ENCODE results near the gene LRFN5. TPM values are rescaled to one million over a fixed set of nuclear protein-coding genes. Genes with fewer than 3 reads are reported as not detected.
A peak's percentile ranks its signal among the peaks of the same experiment; 100 is the strongest.
"Not testable (repeated sequence)": the region's sequence is repeated elsewhere in the genome, so short reads cannot be mapped to it uniquely, and the experiment has no call there.

The LRFN5 gene
- polyA plus RNA-seq, 2 donors: 0.14 to 0.24 TPM

GRCh38 chr14:41663473-41663850, 56.8 kb downstream of the LRFN5 start:
- Histone ChIP-seq H3K36me3 (ENCODE audit: control insufficient read depth in 2 of 2, insufficient read depth in 2 of 2, low read length in 1 of 2) (no peaks in the 10 kb centered on the region), H3K4me1 (ENCODE audit: control insufficient read depth in 2 of 2, insufficient read depth in 2 of 2, low read length in 1 of 2) (no peaks in the 10 kb centered on the region), H3K27ac (ENCODE audit: low read depth in 2 of 2, low read length in 1 of 2) (no peak overlapping the region), H3K9me3 (ENCODE audit: control insufficient read depth in 2 of 2, insufficient read depth in 1 of 2, low read depth in 1 of 2, low read length in 1 of 2) (no peaks in the 10 kb centered on the region), H3K4me3 (ENCODE audit: low read depth in 1 of 2, low read length in 2 of 2) (no peak overlapping the region), H3K27me3 (ENCODE audit: control insufficient read depth in 1 of 2, insufficient read depth in 2 of 2, low read length in 2 of 2) (no peaks in the 10 kb centered on the region)
- 46 to 51% methylated on average over 2 of the region's 2 CpGs for WGBS, 2 donors

GRCh38 chr14:41666301-41666700, 59.6 kb downstream of the LRFN5 start:
- Histone ChIP-seq H3K4me1 (ENCODE audit: control insufficient read depth in 2 of 2, insufficient read depth in 2 of 2, low read length in 1 of 2) (no peaks in the 10 kb centered on the region), H3K36me3 (ENCODE audit: control insufficient read depth in 2 of 2, insufficient read depth in 2 of 2, low read length in 1 of 2) (no peaks in the 10 kb centered on the region), H3K27ac (ENCODE audit: low read depth in 2 of 2, low read length in 1 of 2) (no peak overlapping the region), H3K9me3 (ENCODE audit: control insufficient read depth in 2 of 2, insufficient read depth in 1 of 2, low read depth in 1 of 2, low read length in 1 of 2) (no peaks in the 10 kb centered on the region), H3K4me3 (ENCODE audit: low read depth in 1 of 2, low read length in 2 of 2) (no peak overlapping the region), H3K27me3 (ENCODE audit: control insufficient read depth in 1 of 2, insufficient read depth in 2 of 2, low read length in 2 of 2) (no peaks in the 10 kb centered on the region)
- 52 to 53% methylated on average over 2 of the region's 2 CpGs for WGBS, 2 donors

- Histone ChIP-seq H3K36me3 (ENCODE audit: control insufficient read depth in 2 of 2, insufficient read depth in 2 of 2, low read length in 1 of 2) (no peaks in the 10 kb centered on the region), H3K9me3 (ENCODE audit: control insufficient read depth in 2 of 2, insufficient read depth in 1 of 2, low read depth in 1 of 2, low read length in 1 of 2) (no peaks in the 10 kb centered on the region), H3K4me1 (ENCODE audit: control insufficient read depth in 2 of 2, insufficient read depth in 2 of 2, low read length in 1 of 2) (no peaks in the 10 kb centered on the region), H3K4me3 (ENCODE audit: low read depth in 1 of 2, low read length in 2 of 2) (no peak overlapping the region), H3K27ac (ENCODE audit: low read depth in 2 of 2, low read length in 1 of 2) (no peak overlapping the region), H3K27me3 (ENCODE audit: control insufficient read depth in 1 of 2, insufficient read depth in 2 of 2, low read length in 2 of 2) (no peaks in the 10 kb centered on the region)
- WGBS, 2 donors: 67 to 74% methylated on average over 1 of the region's 1 CpG
Measured at GRCh38 chr14:41668356-41668755, 61.7 kb downstream of the LRFN5 start.

- H3K36me3 ChIP-seq (ENCODE audit: control insufficient read depth in 2 of 2, insufficient read depth in 2 of 2, low read length in 1 of 2); H3K4me3 ChIP-seq (ENCODE audit: low read depth in 1 of 2, low read length in 2 of 2); H3K27ac ChIP-seq (ENCODE audit: low read depth in 2 of 2, low read length in 1 of 2); H3K4me1 ChIP-seq (ENCODE audit: control insufficient read depth in 2 of 2, insufficient read depth in 2 of 2, low read length in 1 of 2); H3K27me3 ChIP-seq (ENCODE audit: control insufficient read depth in 1 of 2, insufficient read depth in 2 of 2, low read length in 2 of 2); H3K9me3 ChIP-seq (ENCODE audit: control insufficient read depth in 2 of 2, insufficient read depth in 1 of 2, low read depth in 1 of 2, low read length in 1 of 2): not testable (repeated sequence)
- WGBS, 2 donors: 95% methylated on average over 14 to 24 of the region's 24 CpGs
Measured at GRCh38 chr14:41673601-41674000, 66.9 kb downstream of the LRFN5 start.

- not testable (repeated sequence) for H3K27me3 ChIP-seq (ENCODE audit: control insufficient read depth in 1 of 2, insufficient read depth in 2 of 2, low read length in 2 of 2)
Measured at GRCh38 chr14:41674511-41674971, 67.9 kb downstream of the LRFN5 start.

GRCh38 chr14:41699486-41699885, 92.8 kb downstream of the LRFN5 start:
- H3K27me3 ChIP-seq (ENCODE audit: control insufficient read depth in 1 of 2, insufficient read depth in 2 of 2, low read length in 2 of 2): no peaks in the 10 kb centered on the region
- H3K4me1 ChIP-seq (ENCODE audit: control insufficient read depth in 2 of 2, insufficient read depth in 2 of 2, low read length in 1 of 2): no peaks in the 10 kb centered on the region
- H3K4me3 ChIP-seq (ENCODE audit: low read depth in 1 of 2, low read length in 2 of 2): no peak overlapping the region
- H3K9me3 ChIP-seq (ENCODE audit: control insufficient read depth in 2 of 2, insufficient read depth in 1 of 2, low read depth in 1 of 2, low read length in 1 of 2): no peaks in the 10 kb centered on the region
- WGBS, 2 donors: 40 to 44% methylated on average over 3 of the region's 3 CpGs
- no peak overlapping the region for H3K27ac ChIP-seq (ENCODE audit: low read depth in 2 of 2, low read length in 1 of 2)
- no peaks in the 10 kb centered on the region for H3K36me3 ChIP-seq (ENCODE audit: control insufficient read depth in 2 of 2, insufficient read depth in 2 of 2, low read length in 1 of 2)

More at GRCh38 chr14:41674511-41674971, 67.9 kb downstream of the LRFN5 start:
- not testable (repeated sequence) for H3K4me1 ChIP-seq (ENCODE audit: control insufficient read depth in 2 of 2, insufficient read depth in 2 of 2, low read length in 1 of 2); H3K36me3 ChIP-seq (ENCODE audit: control insufficient read depth in 2 of 2, insufficient read depth in 2 of 2, low read length in 1 of 2); H3K27ac ChIP-seq (ENCODE audit: low read depth in 2 of 2, low read length in 1 of 2); H3K9me3 ChIP-seq (ENCODE audit: control insufficient read depth in 2 of 2, insufficient read depth in 1 of 2, low read depth in 1 of 2, low read length in 1 of 2); H3K4me3 ChIP-seq (ENCODE audit: low read depth in 1 of 2, low read length in 2 of 2)
- 93 to 97% methylated on average over 22 to 37 of the region's 37 CpGs for WGBS, 2 donors

- peaks cover 4 to 8% of the 10 kb centered on the region in 2 donors for H3K9me3 ChIP-seq (ENCODE audit: control insufficient read depth in 2 of 2, insufficient read depth in 1 of 2, low read depth in 1 of 2, low read length in 1 of 2)
- H3K27ac ChIP-seq (ENCODE audit: low read depth in 2 of 2, low read length in 1 of 2): no peak overlapping the region
- H3K4me1 ChIP-seq (ENCODE audit: control insufficient read depth in 2 of 2, insufficient read depth in 2 of 2, low read length in 1 of 2): no peaks in the 10 kb centered on the region
- 28 to 35% methylated on average over 5 of the region's 5 CpGs for WGBS, 2 donors
- H3K4me3 ChIP-seq (ENCODE audit: low read depth in 1 of 2, low read length in 2 of 2): no peak overlapping the region
- no peaks in the 10 kb centered on the region for H3K36me3 ChIP-seq (ENCODE audit: control insufficient read depth in 2 of 2, insufficient read depth in 2 of 2, low read length in 1 of 2)
- H3K27me3 ChIP-seq (ENCODE audit: control insufficient read depth in 1 of 2, insufficient read depth in 2 of 2, low read length in 2 of 2): no peaks in the 10 kb centered on the region
Measured at GRCh38 chr14:41718477-41719166, 111.9 kb downstream of the LRFN5 start.

- Histone ChIP-seq H3K4me3 (ENCODE audit: low read depth in 1 of 2, low read length in 2 of 2) (no peak overlapping the region), H3K36me3 (ENCODE audit: control insufficient read depth in 2 of 2, insufficient read depth in 2 of 2, low read length in 1 of 2) (no peaks in the 10 kb centered on the region), H3K27me3 (ENCODE audit: control insufficient read depth in 1 of 2, insufficient read depth in 2 of 2, low read length in 2 of 2) (no peaks in the 10 kb centered on the region), H3K4me1 (ENCODE audit: control insufficient read depth in 2 of 2, insufficient read depth in 2 of 2, low read length in 1 of 2) (no peaks in the 10 kb centered on the region), H3K9me3 (ENCODE audit: control insufficient read depth in 2 of 2, insufficient read depth in 1 of 2, low read depth in 1 of 2, low read length in 1 of 2) (peaks cover 2 to 3% of the 10 kb centered on the region in 2 donors), H3K27ac (ENCODE audit: low read depth in 2 of 2, low read length in 1 of 2) (no peak overlapping the region)
- 88% methylated on average over 1 of the region's 1 CpG for WGBS, 2 donors
Measured at GRCh38 chr14:41739203-41739602, 132.5 kb downstream of the LRFN5 start.

GRCh38 chr14:41743140-41743539, 136.5 kb downstream of the LRFN5 start:
- no peaks in the 10 kb centered on the region for H3K36me3 ChIP-seq (ENCODE audit: control insufficient read depth in 2 of 2, insufficient read depth in 2 of 2, low read length in 1 of 2)
- H3K27me3 ChIP-seq (ENCODE audit: control insufficient read depth in 1 of 2, insufficient read depth in 2 of 2, low read length in 2 of 2): no peaks in the 10 kb centered on the region
- H3K4me1 ChIP-seq (ENCODE audit: control insufficient read depth in 2 of 2, insufficient read depth in 2 of 2, low read length in 1 of 2): no peaks in the 10 kb centered on the region
- 86 to 91% methylated on average over 2 of the region's 2 CpGs for WGBS, 2 donors
- H3K4me3 ChIP-seq (ENCODE audit: low read depth in 1 of 2, low read length in 2 of 2): no peak overlapping the region
- H3K27ac ChIP-seq (ENCODE audit: low read depth in 2 of 2, low read length in 1 of 2): no peak overlapping the region
- H3K9me3 ChIP-seq (ENCODE audit: control insufficient read depth in 2 of 2, insufficient read depth in 1 of 2, low read depth in 1 of 2, low read length in 1 of 2): no peaks in the 10 kb centered on the region

GRCh38 chr14:41749429-41749828, 142.8 kb downstream of the LRFN5 start:
- peak overlapping the region in 1 of 2 donors; percentile 22 for H3K4me3 ChIP-seq (ENCODE audit: low read depth in 1 of 2, low read length in 2 of 2)
- no peaks in the 10 kb centered on the region for H3K36me3 ChIP-seq (ENCODE audit: control insufficient read depth in 2 of 2, insufficient read depth in 2 of 2, low read length in 1 of 2)
- H3K9me3 ChIP-seq (ENCODE audit: control insufficient read depth in 2 of 2, insufficient read depth in 1 of 2, low read depth in 1 of 2, low read length in 1 of 2): no peaks in the 10 kb centered on the region
- no peak overlapping the region for H3K27ac ChIP-seq (ENCODE audit: low read depth in 2 of 2, low read length in 1 of 2)
- 47 to 54% methylated on average over 5 of the region's 5 CpGs for WGBS, 2 donors
- H3K27me3 ChIP-seq (ENCODE audit: control insufficient read depth in 1 of 2, insufficient read depth in 2 of 2, low read length in 2 of 2): no peaks in the 10 kb centered on the region
- no peaks in the 10 kb centered on the region for H3K4me1 ChIP-seq (ENCODE audit: control insufficient read depth in 2 of 2, insufficient read depth in 2 of 2, low read length in 1 of 2)

Data from esophagus (tissue), 2 donors.